Natural killer cell (primary cell): Measurements from ENCODE around the gene TFB1M. TPM values are rescaled to one million over a fixed set of nuclear protein-coding genes. Genes with fewer than 3 reads are reported as not detected.
A peak's percentile ranks its signal among the peaks of the same experiment; 100 is the strongest.

Experiments used
- ATAC-seq, 3 donors: fragments of 150-1000 bp in 2 of 3; fragments of 200-7000 bp in 1 of 3; cut with Tn5 transposase; 1 replicate in 1 of 3; 2 replicates in 2 of 3; pipeline ENCODE4 v1.10.0; 2021; ENCODE audit warnings: mild to moderate bottlenecking in 2 of 3, moderate library complexity in 2 of 3
- DNase-seq, 2 donors: peaks; one replicate each; pipeline versions ENCODE4 v3.0.0 to v3.0.0-alpha.2; 2013 to 2021; ENCODE audit warnings: mixed read lengths in 1 of 2
- H3K27ac ChIP-seq: one replicate; pipeline ENCODE4 v1.5.1; 2013; ENCODE audit warnings: mild to moderate bottlenecking, low read length
- H3K27me3 ChIP-seq: one replicate; pipeline ENCODE4 v1.6.1; 2013; ENCODE audit warnings: low read length; ENCODE audit not compliant: control insufficient read depth, insufficient read depth
- H3K36me3 ChIP-seq: one replicate; pipeline ENCODE4 v1.6.1; 2013; ENCODE audit warnings: low read length; ENCODE audit not compliant: control insufficient read depth, insufficient read depth
- H3K4me1 ChIP-seq: one replicate; pipeline ENCODE4 v1.6.1; 2013; ENCODE audit warnings: low read length; ENCODE audit not compliant: control insufficient read depth, insufficient read depth
- H3K4me3 ChIP-seq: one replicate; pipeline ENCODE4 v1.5.1; 2013; ENCODE audit warnings: low read length
- H3K9me3 ChIP-seq: one replicate; pipeline ENCODE4 v1.6.1; 2013; ENCODE audit warnings: low read length; ENCODE audit not compliant: control insufficient read depth, insufficient read depth
- H3K27ac Mint-ChIP-seq, 2 donors: one replicate each; pipeline ENCODE4 v1.8.0; 2022; ENCODE audit warnings: mild to moderate bottlenecking in 2 of 2, mixed read lengths in 2 of 2, moderate library complexity in 1 of 2
- H3K27me3 Mint-ChIP-seq, 2 donors: one replicate each; pipeline ENCODE4 v1.8.0; 2022; ENCODE audit warnings: low read depth in 2 of 2, mixed read lengths in 2 of 2
- H3K36me3 Mint-ChIP-seq: one replicate; pipeline ENCODE4 v1.8.0; 2022; ENCODE audit warnings: mixed read lengths
- H3K4me1 Mint-ChIP-seq, 2 donors: one replicate each; pipeline ENCODE4 v1.8.0; 2022; ENCODE audit warnings: mixed read lengths in 2 of 2
- H3K4me3 Mint-ChIP-seq: one replicate; pipeline ENCODE4 v1.8.0; 2022; ENCODE audit warnings: mild to moderate bottlenecking, moderate library complexity, mixed read lengths
- H3K9me3 Mint-ChIP-seq, 2 donors: one replicate each; pipeline ENCODE4 v1.8.0; 2022; ENCODE audit warnings: mixed read lengths in 2 of 2
- WGBS: methylation state at CpG from one replicate; pipeline ENCODE4 v1.1.7; 2013; ENCODE audit warnings: missing lambda C conversion rate; ENCODE audit not compliant: insufficient coverage; 5-methylcytosine and 5-hydroxymethylcytosine counted together
- intact Hi-C: fragments of 100-400 bp; cut with micrococcal nuclease; formaldehyde crosslinking; loops from one replicate; pipeline ENCODE4 v1.14.2; 2022
- total RNA-seq, 4 donors: library from RNA; stranded (reverse); fragments of 120-200 nt in 1 of 4; gene quantifications; one replicate each; pipeline versions ENCODE4 v1.2.3 to v1.2.4, GENCODE V29; 2013 to 2022
- TF ChIP-seq, protein P1 (sequence below): fragments of 200-600 bp; IDR thresholded peaks from one replicate; pipeline ENCODE4 v1.8.0; 2022; ENCODE audit warnings: antibody characterized with exemption

The TFB1M gene
- total RNA-seq, 3 donors from 2014 or later (not counting 1 experiment from before 2014, with no cell fraction given): 14.1 to 20.1 (median 17.1) TPM

DNA sequence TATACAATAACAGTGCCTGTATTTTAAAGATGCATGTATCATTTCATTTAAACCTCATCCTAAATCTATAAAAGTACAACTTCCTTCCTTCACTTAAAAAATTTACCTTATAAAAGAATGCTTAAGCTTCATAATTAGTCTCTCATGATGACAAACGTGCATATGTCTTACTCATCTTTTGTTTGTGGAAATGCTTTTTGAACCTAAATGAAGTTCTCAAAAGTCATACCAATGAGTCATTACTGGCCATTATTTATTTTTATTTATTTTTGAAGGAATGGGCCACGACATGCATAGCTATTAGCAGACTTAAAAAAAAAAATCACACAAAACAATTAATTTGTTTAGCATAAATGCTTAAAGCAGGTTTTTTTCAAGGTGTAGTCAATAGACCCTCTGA lies 3.7 kb downstream of the TFB1M start:
- no peak overlapping the region for H3K4me3 ChIP-seq
- Mint-ChIP-seq H3K9me3 (no peaks in the 10 kb centered on the region), H3K27ac (peak overlapping the region in 1 of 2 donors; percentile 6), H3K27me3 (no peaks in the 10 kb centered on the region), H3K4me3 (no peak overlapping the region), H3K4me1 (peaks cover 19 to 24% of the 10 kb centered on the region in 2 donors), H3K36me3 (no peaks in the 10 kb centered on the region)
- peaks cover 3% of the 10 kb centered on the region for H3K4me1 ChIP-seq
- ATAC-seq (no peak), DNase-seq (no peak)
- no peak overlapping the region for H3K27ac ChIP-seq
- H3K36me3 ChIP-seq: peaks cover 15% of the 10 kb centered on the region
- TF ChIP-seq, protein P1, sequence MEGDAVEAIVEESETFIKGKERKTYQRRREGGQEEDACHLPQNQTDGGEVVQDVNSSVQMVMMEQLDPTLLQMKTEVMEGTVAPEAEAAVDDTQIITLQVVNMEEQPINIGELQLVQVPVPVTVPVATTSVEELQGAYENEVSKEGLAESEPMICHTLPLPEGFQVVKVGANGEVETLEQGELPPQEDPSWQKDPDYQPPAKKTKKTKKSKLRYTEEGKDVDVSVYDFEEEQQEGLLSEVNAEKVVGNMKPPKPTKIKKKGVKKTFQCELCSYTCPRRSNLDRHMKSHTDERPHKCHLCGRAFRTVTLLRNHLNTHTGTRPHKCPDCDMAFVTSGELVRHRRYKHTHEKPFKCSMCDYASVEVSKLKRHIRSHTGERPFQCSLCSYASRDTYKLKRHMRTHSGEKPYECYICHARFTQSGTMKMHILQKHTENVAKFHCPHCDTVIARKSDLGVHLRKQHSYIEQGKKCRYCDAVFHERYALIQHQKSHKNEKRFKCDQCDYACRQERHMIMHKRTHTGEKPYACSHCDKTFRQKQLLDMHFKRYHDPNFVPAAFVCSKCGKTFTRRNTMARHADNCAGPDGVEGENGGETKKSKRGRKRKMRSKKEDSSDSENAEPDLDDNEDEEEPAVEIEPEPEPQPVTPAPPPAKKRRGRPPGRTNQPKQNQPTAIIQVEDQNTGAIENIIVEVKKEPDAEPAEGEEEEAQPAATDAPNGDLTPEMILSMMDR: no peak
- intact Hi-C loops: loop anchor here (5.0 kb wide), 1 partner anchor 578 kb away; the partner anchor contains the start of gene SCAF8
- H3K9me3 ChIP-seq: no peaks in the 10 kb centered on the region
- H3K27me3 ChIP-seq: no peaks in the 10 kb centered on the region
- no CpG with 5 or more reads among the region's 2 CpGs for WGBS

DNA sequence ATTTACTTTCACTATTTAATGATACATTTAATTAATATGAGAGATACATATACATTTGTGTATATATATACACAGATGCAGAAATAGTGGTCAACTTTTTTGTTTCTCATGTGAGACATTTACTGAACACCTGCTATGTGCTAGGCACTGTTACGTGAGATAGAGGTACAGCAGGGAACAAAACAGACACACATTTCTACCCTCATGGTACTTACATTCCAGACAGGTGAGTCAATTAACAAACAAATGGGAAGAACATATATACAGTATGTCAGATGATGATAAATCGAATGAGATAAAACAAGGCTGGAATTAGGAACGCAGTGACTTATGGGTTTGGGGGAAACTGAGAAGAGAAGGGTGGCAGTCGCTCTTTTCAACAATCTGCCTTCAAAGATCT lies 5.1 kb downstream of the TFB1M start:
- Histone ChIP-seq H3K4me3 (no peak overlapping the region), H3K36me3 (peaks cover 16% of the 10 kb centered on the region), H3K27me3 (no peaks in the 10 kb centered on the region), H3K27ac (no peak overlapping the region), H3K9me3 (no peaks in the 10 kb centered on the region), H3K4me1 (peaks cover 3% of the 10 kb centered on the region)
- intact Hi-C loops: no loop called here
- Mint-ChIP-seq H3K27me3 (no peaks in the 10 kb centered on the region), H3K9me3 (no peaks in the 10 kb centered on the region), H3K27ac (no peak overlapping the region), H3K4me1 (peaks cover 7 to 11% of the 10 kb centered on the region in 2 donors), H3K4me3 (no peak overlapping the region), H3K36me3 (no peaks in the 10 kb centered on the region)
- WGBS: 100% methylated on average over 4 of the region's 4 CpGs
- TF ChIP-seq, protein P1: no peak
- no peak for ATAC-seq
- DNase-seq: no peak

DNA sequence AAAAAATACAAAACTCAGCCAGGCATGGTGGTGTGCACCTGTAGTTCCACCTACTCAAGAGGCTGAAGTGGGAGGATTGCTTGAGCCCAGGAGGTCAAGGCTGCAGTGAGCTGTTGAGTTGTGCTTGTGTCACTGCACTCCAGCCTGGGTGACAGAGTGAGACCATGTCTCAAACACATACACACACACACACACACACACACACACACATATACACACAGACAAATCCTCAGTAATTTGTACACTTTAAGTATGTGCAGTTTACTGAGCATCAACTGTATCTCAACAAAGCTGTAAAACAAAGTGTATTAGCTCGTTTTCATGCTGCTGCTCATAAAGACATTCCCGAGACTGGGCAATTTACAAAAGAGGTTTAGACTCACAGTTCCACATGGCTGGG lies 7.3 kb downstream of the TFB1M start:
- DNase-seq (no peak), ATAC-seq (peak; percentile 30 to 55 (median 44))
- TF ChIP-seq, protein P1: no peak
- Mint-ChIP-seq H3K9me3 (no peaks in the 10 kb centered on the region), H3K27ac (peak overlapping the region in 1 of 2 donors; percentile 32), H3K36me3 (no peaks in the 10 kb centered on the region), H3K4me3 (no peak overlapping the region), H3K27me3 (no peaks in the 10 kb centered on the region), H3K4me1 (peaks cover 0 to 4% of the 10 kb centered on the region in 2 donors)
- Histone ChIP-seq H3K27ac (no peak overlapping the region), H3K4me3 (no peak overlapping the region), H3K4me1 (no peaks in the 10 kb centered on the region), H3K9me3 (no peaks in the 10 kb centered on the region), H3K27me3 (no peaks in the 10 kb centered on the region), H3K36me3 (peaks cover 27% of the 10 kb centered on the region)
- intact Hi-C loops: no loop called here
- 98% methylated on average over 2 of the region's 2 CpGs for WGBS

DNA sequence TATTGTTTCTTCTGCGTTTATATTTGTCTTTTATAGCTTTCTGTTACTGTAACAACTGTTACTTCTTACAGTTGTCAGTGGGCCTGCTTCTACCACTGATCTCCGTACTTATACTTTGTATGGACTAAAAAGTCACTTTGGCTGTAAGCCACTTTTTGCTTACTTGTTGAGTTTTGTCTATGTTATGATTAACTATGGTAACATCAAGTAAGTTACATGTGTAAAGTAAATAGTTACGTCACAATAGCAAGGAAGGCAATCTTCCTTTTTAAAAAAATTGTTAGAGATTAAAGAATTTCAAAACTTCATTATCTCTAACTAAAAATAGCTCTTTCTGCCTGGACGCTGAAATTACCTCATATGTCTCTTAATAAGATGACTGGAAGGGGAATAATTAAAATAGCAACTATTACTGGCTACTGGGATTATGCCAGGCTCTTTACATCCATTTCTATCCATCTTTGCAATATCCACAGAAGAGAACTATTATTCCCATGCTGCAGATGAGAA lies 10.9 kb downstream of the TFB1M start:
- ATAC-seq (no peak), DNase-seq (no peak)
- Mint-ChIP-seq H3K4me3 (no peak overlapping the region), H3K4me1 (no peaks in the 10 kb centered on the region), H3K27ac (no peak overlapping the region), H3K36me3 (no peaks in the 10 kb centered on the region), H3K27me3 (no peaks in the 10 kb centered on the region), H3K9me3 (no peaks in the 10 kb centered on the region)
- Histone ChIP-seq H3K27me3 (no peaks in the 10 kb centered on the region), H3K4me3 (no peak overlapping the region), H3K27ac (no peak overlapping the region), H3K4me1 (no peaks in the 10 kb centered on the region), H3K36me3 (peaks cover 30% of the 10 kb centered on the region), H3K9me3 (no peaks in the 10 kb centered on the region)
- WGBS: no CpG with 5 or more reads among the region's 4 CpGs
- TF ChIP-seq, protein P1: no peak
- intact Hi-C loops: no loop called here
